T-helper 1 cell treated with Interleukin-12 subunit alpha and Interleukin-12 subunit beta and Interleukin-4 antibody, amounts not matched to agents 30 ng/mL and 1 ng/mL, for 36 hours (primary cell): ENCODE measurements around the gene ATP6V0D1. TPM values are rescaled to one million over a fixed set of nuclear protein-coding genes. Genes with fewer than 3 reads are reported as not detected.
"Not testable (repeated sequence)": the region's sequence is repeated elsewhere in the genome, so short reads cannot be mapped to it uniquely, and the experiment has no call there.

ENCODE experiments used
- intact Hi-C: fragments of 100-400 bp; cut with micrococcal nuclease; formaldehyde crosslinking; loops from one replicate; pipeline ENCODE4 v1.15.1; 2024
- total RNA-seq: library from RNA; stranded (reverse); gene quantifications from 2 replicates; pipeline ENCODE4 v1.2.3, GENCODE V29; 2022

ATP6V0D1 gene
- total RNA-seq, 1 donor from 2014 or later, result 70.7 TPM

DNA sequence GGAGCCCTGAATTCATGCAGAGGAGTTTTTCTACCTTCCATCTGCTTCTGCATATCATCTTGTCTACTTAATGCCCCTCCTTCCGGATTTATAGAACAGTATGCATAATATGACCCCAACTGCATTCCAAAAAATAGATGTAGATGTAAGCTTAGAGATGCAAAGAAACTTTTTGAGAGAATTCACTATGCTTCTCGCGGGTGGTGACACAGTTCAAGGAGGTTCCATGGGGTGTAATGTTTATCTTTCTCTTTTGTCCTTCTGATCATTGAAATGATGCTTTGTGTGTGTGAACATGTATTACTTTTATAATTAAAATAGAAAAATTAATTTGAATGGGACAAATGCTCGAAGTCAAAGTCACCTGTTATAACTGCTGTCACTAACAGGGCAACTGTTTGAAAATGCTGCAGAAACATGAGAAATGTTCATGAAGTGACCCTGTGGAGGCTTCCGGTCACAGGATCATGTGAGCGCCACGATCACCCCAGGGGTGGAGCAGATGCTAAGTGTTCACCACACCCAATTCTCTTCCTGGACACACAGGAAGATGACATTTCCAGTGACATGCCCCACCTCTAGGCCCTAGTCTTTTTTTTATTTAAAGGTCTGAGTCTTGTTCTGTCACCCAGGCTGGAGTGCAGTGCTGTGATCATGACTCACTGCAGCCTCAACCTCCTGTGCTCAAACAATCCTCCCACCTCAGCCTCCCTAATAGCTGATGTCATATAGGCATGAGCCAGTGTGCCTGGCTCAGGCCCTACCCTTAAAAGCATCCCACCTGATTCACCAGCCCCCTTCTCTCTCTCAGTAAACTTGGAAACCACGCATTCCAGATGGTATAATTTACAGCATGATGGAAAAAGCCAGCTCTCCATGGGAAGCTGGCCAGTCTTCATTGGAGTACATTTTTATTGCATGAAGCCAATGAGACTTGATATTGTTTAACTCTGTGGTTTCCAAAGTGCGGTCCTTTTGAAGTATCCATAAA is 23.4 kb upstream of the ATP6V0D1 start:
- intact Hi-C loops, result loop anchor here (1.0 to 2.0 kb wide), 3 partner anchors 10 to 23 kb away; partner anchors contain the start of gene ATP6V0D1

DNA sequence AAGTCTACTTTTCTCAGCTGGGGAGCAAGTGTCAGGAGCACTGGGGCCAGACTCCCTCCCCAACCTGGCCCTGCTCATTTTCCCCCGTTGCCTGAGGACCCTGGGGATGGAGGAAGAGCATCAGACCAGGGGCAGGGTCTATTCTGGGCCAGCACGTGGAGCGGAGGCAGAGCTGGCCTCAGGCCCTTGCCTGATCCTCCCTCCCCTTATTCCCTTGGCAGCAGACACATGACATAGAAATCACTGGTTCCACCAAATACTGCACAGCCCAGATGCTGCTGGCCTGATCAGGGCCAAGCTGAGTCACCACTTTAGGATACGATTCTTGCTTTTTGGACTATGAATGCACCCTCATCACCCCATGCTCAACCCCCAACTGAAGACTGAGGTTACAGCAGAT is 18.1 kb upstream of the ATP6V0D1 start:
- intact Hi-C loops, result no loop called here

GRCh38 chr16:67490335-67491096 is 9.6 kb upstream of the ATP6V0D1 start:
- intact Hi-C loops, result no loop called here

DNA sequence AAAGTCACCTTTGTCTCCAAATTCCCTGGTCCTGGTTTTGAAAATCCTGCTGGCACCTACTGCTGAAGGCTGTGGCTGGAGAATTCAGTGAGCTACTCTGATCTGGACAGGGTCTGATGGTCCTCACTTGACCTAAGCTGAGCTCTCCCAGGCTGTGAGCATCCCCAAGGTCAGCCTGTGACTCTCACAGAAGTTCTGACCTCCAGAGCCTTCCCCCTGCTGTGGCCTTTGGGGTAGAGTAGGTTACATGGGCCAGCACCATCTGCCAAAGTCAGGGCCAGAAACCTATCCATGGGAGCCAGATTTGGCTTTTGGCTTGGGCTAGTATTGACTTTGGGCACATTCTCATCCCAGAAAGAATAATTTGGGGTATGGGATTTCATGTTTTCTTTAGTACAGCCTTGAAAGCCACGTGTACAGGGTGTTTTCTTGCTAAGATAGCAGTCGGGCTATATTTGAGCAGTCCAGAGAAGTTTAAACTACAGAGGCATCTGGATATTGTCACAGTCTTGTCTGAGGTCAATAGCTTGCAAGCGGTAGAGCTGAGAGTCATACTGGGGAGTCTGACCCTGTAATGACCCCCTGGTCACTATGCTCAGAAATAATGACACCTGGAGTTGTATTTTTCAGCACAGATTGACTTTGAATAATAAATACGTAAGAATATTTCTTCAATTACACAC is 8.6 kb upstream of the ATP6V0D1 start:
- intact Hi-C loops, result no loop called here

DNA sequence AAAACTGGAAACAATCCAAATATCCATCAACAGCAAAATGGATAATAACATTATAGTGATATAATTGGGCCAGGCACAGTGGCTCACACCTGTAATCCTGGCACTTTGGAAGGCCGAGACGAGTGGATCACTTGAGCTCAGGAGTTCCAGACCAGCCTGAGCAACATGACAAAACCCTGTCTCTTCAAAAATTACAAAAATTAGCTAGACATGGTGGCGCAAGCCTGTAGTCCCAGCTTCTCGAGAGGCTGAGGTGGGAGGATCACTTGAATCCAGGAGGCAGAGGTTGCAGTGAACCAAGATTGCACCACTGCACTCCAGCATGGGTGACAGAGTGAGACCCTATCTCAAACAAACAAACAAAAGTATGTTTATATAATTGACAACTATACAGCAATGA is 6.6 kb upstream of the ATP6V0D1 start:
- intact Hi-C loops, result not testable (repeated sequence)

- intact Hi-C loops, result no loop called here
Observed at GRCh38 chr16:67486805-67487204, 5.8 kb upstream of the ATP6V0D1 start.

DNA sequence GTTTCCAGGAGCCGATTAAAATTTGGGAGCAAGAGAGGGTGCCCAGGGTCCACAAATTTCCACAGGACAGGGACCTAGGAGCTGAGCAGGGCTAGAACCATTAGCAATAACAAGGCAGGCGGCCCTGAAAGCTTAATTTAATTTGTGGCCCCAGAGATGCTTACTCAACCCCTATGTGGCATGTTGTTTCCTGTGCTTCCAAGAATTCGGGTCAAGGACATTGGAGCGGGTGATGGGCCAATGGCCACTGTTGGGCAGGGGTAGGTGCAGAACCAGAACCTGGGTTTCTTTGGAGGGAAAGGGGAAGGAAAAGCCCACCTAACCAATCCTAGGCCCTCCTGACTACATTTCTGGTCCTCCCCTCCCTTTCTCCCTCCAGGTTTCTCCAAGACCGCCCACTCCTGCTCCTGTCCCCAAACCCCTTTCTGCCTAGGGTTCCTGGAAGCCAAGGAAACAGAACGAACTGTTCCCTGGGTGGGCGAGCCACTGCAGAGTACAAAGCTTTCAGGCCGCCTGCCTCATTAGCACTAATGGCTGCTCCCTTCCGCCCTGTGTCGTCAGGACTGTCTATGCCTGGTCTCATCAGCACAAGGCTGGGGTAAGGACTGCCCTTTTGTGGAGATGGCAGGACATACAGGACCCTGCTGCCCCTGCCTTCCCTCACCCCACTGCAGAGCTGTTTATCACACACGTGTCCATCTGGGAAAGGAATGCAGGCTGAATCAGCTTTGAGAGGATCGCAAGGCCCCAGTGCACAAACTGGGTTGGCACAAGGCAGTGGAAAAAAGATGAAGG is 3.0 kb upstream of the ATP6V0D1 start:
- intact Hi-C loops, result loop anchor here (5.0 kb wide), 1 partner anchor 372 kb away; no protein-coding TSS in a partner anchor

DNA sequence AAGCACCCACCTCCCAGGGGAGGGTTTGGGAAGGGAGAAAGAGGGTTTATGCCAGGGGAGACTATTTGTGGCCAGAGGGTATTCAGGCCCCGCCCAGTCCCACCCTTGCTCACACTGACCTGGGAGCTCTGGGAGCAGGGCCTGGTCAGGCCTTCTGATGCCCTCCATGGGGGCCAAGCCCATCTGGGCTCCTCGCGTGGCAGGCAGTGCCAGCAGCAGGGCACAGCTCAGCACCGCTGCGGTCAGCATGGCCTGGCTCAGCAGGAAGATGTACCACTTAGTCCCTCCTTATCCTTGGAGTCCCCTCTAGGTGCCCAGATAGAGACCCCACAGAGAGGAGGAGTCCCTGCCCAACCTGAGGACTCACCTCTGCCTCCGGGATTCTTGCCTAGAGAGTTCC is 2.2 kb upstream of the ATP6V0D1 start, which contains the start of gene AGRP:
TSS of gene AGRP (minus strand) at position 398 of the 400 bp plus-strand sequence. CDS start at position 249, 149 bp downstream.
- intact Hi-C loops, result loop anchor here (5.0 kb wide), 1 partner anchor 371 kb away; no protein-coding TSS in a partner anchor

- intact Hi-C loops, result loop anchor here (1.0 to 5.0 kb wide), 2 partner anchors 290 to 370 kb away; partner anchors contain the start of gene E2F4
Observed at GRCh38 chr16:67482233-67482924, 1.4 kb upstream of the ATP6V0D1 start.

GRCh38 chr16:67481561-67482232 is 740 bp upstream of the ATP6V0D1 start:
- intact Hi-C loops, result loop anchor here (1.0 to 5.0 kb wide), 13 partner anchors 13 to 369 kb away; partner anchors contain the start of genes ACD, CTCF, E2F4 and GFOD2

DNA sequence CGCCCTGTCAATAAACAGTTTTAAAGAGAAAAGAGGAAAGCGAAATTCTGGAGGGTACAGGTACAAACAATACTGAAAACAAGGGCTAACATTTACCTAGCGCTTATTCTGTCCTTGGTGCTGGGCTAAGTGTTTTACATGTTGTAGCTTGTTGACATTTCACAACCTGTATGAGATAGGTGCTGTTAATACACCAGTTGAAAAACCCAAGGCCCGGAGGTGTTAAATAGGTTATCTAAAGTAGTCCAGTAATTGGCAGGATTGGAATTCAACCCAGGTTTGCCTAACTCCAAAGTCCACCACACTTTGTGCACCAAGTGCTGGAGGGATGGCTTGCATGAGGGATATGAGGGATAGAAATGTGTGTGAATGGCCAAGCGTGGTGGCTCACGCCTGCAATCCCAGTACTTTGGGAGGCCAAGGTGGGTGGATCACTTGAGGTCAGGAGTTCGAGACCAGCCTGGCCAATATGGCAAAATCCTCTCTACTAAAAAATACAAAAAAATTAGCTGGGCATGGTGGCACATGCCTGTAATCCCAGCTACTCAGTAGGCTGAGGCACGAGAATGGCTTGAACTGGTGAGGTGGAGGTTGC is 2.9 kb downstream of the ATP6V0D1 start:
- intact Hi-C loops, result no loop called here

DNA sequence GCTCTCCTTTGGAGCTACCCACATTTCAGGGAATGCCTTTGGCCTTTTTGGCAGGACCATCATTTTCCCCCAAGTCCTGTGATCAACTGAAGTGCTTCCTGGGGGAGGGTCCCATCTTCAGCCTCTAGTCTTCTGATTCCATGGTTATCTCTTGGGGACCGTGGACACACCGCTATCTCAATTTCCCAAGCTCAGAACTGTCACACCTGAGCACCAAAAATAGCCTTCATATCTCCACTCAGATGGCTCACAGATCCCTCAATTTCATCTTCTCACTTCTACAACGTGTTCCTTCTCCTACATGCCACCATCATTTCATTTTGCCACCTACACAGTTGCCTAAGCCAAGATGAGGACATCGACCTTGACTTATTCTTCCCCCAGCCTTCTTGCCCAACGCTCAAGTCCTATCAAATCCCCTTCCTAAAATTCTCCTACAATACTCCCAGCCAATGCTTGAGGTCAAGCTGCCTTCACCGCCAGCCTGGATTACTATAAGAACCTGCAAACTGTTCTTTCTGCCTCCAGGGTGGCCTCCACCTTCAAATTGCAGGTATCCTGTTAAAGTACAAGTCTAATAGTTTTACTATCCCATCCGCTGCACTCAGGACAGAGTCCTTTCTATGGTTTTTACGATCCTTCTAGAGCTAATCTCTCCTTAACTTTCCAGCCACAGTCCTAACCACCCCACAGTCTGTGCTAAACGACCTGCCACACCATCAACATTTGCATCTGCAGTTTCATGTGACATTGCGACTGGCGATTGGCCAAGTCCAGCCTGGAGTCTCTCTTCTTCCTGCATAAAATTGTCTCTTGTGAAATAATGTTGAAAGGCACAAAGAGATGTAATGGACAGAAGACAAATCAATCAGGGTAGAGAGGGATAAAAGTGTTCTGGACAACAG is 6.2 kb downstream of the ATP6V0D1 start:
- intact Hi-C loops, result no loop called here

DNA sequence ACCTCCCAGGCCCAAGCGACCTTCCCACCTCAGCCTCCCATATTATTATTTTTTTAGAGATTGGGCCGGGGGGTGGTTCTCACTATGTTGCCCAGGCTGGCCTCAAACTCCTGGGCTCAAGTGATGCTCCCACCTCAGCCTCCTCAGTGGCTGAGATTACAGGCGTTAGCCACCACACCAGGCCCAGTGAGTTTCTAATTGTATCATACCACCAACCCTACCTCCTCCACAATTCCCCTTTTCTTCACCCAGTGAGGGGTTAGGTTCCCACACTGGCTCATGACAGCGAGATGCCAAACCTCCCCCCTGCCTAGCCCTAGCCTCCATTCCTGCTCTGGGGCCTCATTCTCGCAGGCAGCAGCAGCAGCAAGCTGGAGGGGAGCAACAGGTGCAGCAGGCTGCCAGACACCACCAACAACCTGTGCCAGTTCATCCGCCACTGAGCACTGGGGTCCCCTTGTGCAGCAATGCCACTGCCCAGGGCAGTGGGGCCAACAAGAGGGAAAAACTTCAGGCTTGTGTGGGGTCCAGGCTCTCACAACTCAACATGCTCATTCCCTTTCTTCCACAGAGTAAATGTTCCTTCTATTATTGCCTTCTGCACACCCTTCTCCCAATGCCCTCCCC is 9.1 kb downstream of the ATP6V0D1 start:
- intact Hi-C loops, result no loop called here

- intact Hi-C loops, result no loop called here
Observed at GRCh38 chr16:67470359-67470758, 10.6 kb downstream of the ATP6V0D1 start.

GRCh38 chr16:67468731-67469130 is 12.2 kb downstream of the ATP6V0D1 start:
- intact Hi-C loops, result no loop called here

- intact Hi-C loops, result loop anchor here (1.0 kb wide), 1 partner anchor 519 kb away; no protein-coding TSS in a partner anchor
Observed at GRCh38 chr16:67466581-67466980, 14.4 kb downstream of the ATP6V0D1 start.

DNA sequence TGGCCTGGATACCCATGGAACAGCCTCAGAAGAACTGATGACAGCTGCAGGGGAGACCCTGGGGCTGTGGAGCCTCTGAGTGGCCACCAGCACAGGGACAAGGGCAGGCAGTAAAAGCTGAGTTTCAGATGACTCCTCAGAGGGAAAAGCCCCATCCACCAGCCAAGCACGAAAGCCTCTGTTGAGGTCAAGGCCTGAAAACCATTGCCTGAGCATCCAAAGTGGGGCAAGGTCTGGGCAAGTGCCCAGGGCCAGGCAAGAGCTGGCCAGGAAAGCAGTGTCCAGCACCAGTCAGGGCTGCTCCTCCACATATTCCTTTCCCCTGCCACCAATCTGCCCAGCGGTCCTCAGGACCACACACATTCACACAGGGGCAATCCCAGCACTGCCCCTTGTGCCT is 16.4 kb downstream of the ATP6V0D1 start:
- intact Hi-C loops, result no loop called here
